ENCODE measurements around the gene ADCY2.

The ADCY2 gene

DNA sequence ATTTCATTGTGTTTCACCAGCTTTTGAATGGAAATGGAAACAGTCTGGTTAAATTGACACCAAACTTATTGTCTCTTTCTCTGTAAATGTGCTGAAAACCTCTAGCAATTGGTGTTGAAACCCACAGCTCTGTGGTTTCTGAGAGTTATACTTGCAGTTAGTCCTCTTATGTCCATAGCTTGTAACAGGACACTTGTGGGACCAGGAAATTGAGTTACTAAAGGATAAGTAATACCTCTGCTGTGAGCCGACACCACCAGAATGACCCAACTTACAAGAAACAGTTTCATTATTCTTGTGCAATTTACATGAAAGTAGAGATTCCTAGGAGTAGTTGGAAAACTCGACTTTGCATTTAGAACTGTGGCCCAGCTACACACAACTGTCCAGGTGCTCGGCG lies 263.5 kb downstream of the ADCY2 start:
- H4K8ac ChIP-seq (ENCODE audit: low read depth, low read length) = no peak overlapping the region
- H3K79me1 ChIP-seq (ENCODE audit: low read length) = peaks cover 4% of the 10 kb centered on the region
- H3K79me2 ChIP-seq (ENCODE audit: control insufficient read depth, insufficient read depth, low read length) = peaks cover 3% of the 10 kb centered on the region
- no peak overlapping the region for H2BK120ac ChIP-seq (ENCODE audit: low read depth, low read length)
- no peak overlapping the region for H3K27ac ChIP-seq (ENCODE audit: low read depth, low read length)
- no peak overlapping the region for H3K4me2 ChIP-seq (ENCODE audit: low read length)
- no peak overlapping the region for H3K23ac ChIP-seq (ENCODE audit: low read length)
- DNase-seq = no peak
- H3K18ac ChIP-seq (ENCODE audit: low read length) = no peak overlapping the region
- no peak overlapping the region for H2AK5ac ChIP-seq (ENCODE audit: low read length)
- no peaks in the 10 kb centered on the region for H3K36me3 ChIP-seq (ENCODE audit: control insufficient read depth, insufficient read depth, low read length)
- H3K27me3 ChIP-seq (ENCODE audit: insufficient read depth, low read length, poor library complexity) = no peaks in the 10 kb centered on the region
- H3K9ac ChIP-seq (ENCODE audit: low read length) = no peak overlapping the region
- no peak overlapping the region for H3K56ac ChIP-seq (ENCODE audit: low read length)
- H2BK15ac ChIP-seq (replicated peaks; ENCODE audit: low read depth) = no peak overlapping the region
- H3K4me1 ChIP-seq (ENCODE audit: control insufficient read depth, low read depth, low read length) = no peaks in the 10 kb centered on the region
- H4K5ac ChIP-seq (ENCODE audit: low read length) = no peak overlapping the region
- WGBS (ENCODE audit: extremely low coverage, insufficient coverage, low lambda C conversion rate) = no CpG with 5 or more reads among the region's 4 CpGs
- H3K4me3 ChIP-seq (ENCODE audit: low read length) = no peak overlapping the region
- no peak overlapping the region for H2BK5ac ChIP-seq (ENCODE audit: low read length)
- H3K4ac ChIP-seq (ENCODE audit: low read depth, low read length) = no peak overlapping the region

DNA sequence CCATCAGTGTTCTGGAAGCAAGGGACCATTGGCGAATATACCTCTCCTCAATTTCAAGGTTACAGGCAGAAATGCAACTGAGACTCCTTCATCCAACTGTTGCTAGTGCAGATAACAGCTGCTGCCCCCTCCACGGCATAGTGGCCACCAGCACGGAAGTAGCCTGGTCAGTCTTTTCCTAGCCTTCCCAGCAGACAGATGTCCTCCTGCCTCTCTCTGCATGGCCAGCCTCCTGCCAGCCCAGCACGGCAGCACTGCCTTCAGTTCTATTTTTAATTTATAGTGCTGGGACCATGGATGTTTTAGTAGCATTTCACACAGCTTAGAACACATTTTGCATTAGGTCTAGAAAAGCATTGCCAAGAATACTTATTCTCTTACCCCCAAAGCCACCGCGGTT lies 266.4 kb downstream of the ADCY2 start:
- Histone ChIP-seq H4K8ac (ENCODE audit: low read depth, low read length) (no peak overlapping the region), H3K27me3 (ENCODE audit: insufficient read depth, low read length, poor library complexity) (no peaks in the 10 kb centered on the region), H3K79me2 (ENCODE audit: control insufficient read depth, insufficient read depth, low read length) (no peaks in the 10 kb centered on the region), H3K27ac (ENCODE audit: low read depth, low read length) (no peak overlapping the region), H2AK5ac (ENCODE audit: low read length) (no peak overlapping the region), H3K36me3 (ENCODE audit: control insufficient read depth, insufficient read depth, low read length) (no peaks in the 10 kb centered on the region), H3K4me3 (ENCODE audit: low read length) (no peak overlapping the region), H3K79me1 (ENCODE audit: low read length) (peaks cover 2% of the 10 kb centered on the region), H3K56ac (ENCODE audit: low read length) (no peak overlapping the region), H2BK15ac (replicated peaks; ENCODE audit: low read depth) (no peak overlapping the region), H3K4me2 (ENCODE audit: low read length) (no peak overlapping the region), H3K9ac (ENCODE audit: low read length) (no peak overlapping the region), H4K5ac (ENCODE audit: low read length) (no peak overlapping the region), H2BK5ac (ENCODE audit: low read length) (no peak overlapping the region), H3K23ac (ENCODE audit: low read length) (no peak overlapping the region), H3K4me1 (ENCODE audit: control insufficient read depth, low read depth, low read length) (no peaks in the 10 kb centered on the region), H2BK120ac (ENCODE audit: low read depth, low read length) (no peak overlapping the region), H3K18ac (ENCODE audit: low read length) (no peak overlapping the region), H3K4ac (ENCODE audit: low read depth, low read length) (no peak overlapping the region)
- no peak for DNase-seq
- WGBS (ENCODE audit: extremely low coverage, insufficient coverage, low lambda C conversion rate) = no CpG with 5 or more reads among the region's 6 CpGs

- Histone ChIP-seq H3K36me3 (ENCODE audit: control insufficient read depth, insufficient read depth, low read length) (no peaks in the 10 kb centered on the region), H3K4me2 (ENCODE audit: low read length) (no peak overlapping the region), H3K18ac (ENCODE audit: low read length) (no peak overlapping the region), H4K5ac (ENCODE audit: low read length) (no peak overlapping the region), H3K56ac (ENCODE audit: low read length) (no peak overlapping the region), H2BK15ac (replicated peaks; ENCODE audit: low read depth) (no peak overlapping the region), H3K4ac (ENCODE audit: low read depth, low read length) (no peak overlapping the region), H3K9ac (ENCODE audit: low read length) (no peak overlapping the region), H3K4me3 (ENCODE audit: low read length) (no peak overlapping the region), H4K8ac (ENCODE audit: low read depth, low read length) (no peak overlapping the region), H2BK120ac (ENCODE audit: low read depth, low read length) (no peak overlapping the region), H3K79me1 (ENCODE audit: low read length) (peaks cover 2% of the 10 kb centered on the region), H2AK5ac (ENCODE audit: low read length) (no peak overlapping the region), H3K23ac (ENCODE audit: low read length) (no peak overlapping the region), H3K27me3 (ENCODE audit: insufficient read depth, low read length, poor library complexity) (no peaks in the 10 kb centered on the region), H3K4me1 (ENCODE audit: control insufficient read depth, low read depth, low read length) (no peaks in the 10 kb centered on the region), H2BK5ac (ENCODE audit: low read length) (no peak overlapping the region), H3K79me2 (ENCODE audit: control insufficient read depth, insufficient read depth, low read length) (no peaks in the 10 kb centered on the region), H3K27ac (ENCODE audit: low read depth, low read length) (no peak overlapping the region)
- no peak for DNase-seq
- no CpG with 5 or more reads among the region's 3 CpGs for WGBS (ENCODE audit: extremely low coverage, insufficient coverage, low lambda C conversion rate)
These were observed 267.9 kb downstream of the ADCY2 start for GRCh38 chr5:7663808-7664207.

DNA sequence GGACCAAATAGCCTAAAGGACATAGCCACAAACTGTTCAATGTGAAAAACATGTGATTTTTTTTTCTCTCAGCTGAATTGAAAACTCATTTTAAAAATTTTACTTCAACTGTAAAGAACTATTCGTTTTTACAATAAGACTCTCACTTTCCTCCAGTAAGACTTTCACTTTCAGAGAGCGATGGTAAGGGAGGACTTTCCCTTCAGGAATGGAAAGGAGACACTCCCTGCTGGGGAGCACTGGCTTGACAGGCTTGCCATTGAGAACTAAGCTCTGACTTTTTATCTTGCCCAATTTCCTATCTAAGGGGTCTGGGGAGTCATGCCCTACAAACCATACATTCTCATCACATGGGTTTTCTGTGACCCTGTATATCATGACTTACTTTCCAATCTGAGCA lies 268.3 kb downstream of the ADCY2 start:
- no peak overlapping the region for H3K4ac ChIP-seq (ENCODE audit: low read depth, low read length)
- H2BK120ac ChIP-seq (ENCODE audit: low read depth, low read length) = no peak overlapping the region
- H3K4me1 ChIP-seq (ENCODE audit: control insufficient read depth, low read depth, low read length) = no peaks in the 10 kb centered on the region
- H3K9ac ChIP-seq (ENCODE audit: low read length) = no peak overlapping the region
- peaks cover 3% of the 10 kb centered on the region for H3K79me1 ChIP-seq (ENCODE audit: low read length)
- DNase-seq = no peak
- no peaks in the 10 kb centered on the region for H3K79me2 ChIP-seq (ENCODE audit: control insufficient read depth, insufficient read depth, low read length)
- H3K27me3 ChIP-seq (ENCODE audit: insufficient read depth, low read length, poor library complexity) = no peaks in the 10 kb centered on the region
- no peak overlapping the region for H3K4me2 ChIP-seq (ENCODE audit: low read length)
- no peak overlapping the region for H3K23ac ChIP-seq (ENCODE audit: low read length)
- H2BK15ac ChIP-seq (replicated peaks; ENCODE audit: low read depth) = no peak overlapping the region
- H4K8ac ChIP-seq (ENCODE audit: low read depth, low read length) = no peak overlapping the region
- H3K4me3 ChIP-seq (ENCODE audit: low read length) = no peak overlapping the region
- no peak overlapping the region for H3K56ac ChIP-seq (ENCODE audit: low read length)
- no CpG with 5 or more reads among the region's 2 CpGs for WGBS (ENCODE audit: extremely low coverage, insufficient coverage, low lambda C conversion rate)
- no peak overlapping the region for H2AK5ac ChIP-seq (ENCODE audit: low read length)
- no peaks in the 10 kb centered on the region for H3K36me3 ChIP-seq (ENCODE audit: control insufficient read depth, insufficient read depth, low read length)
- H2BK5ac ChIP-seq (ENCODE audit: low read length) = no peak overlapping the region
- no peak overlapping the region for H4K5ac ChIP-seq (ENCODE audit: low read length)
- H3K18ac ChIP-seq (ENCODE audit: low read length) = no peak overlapping the region
- H3K27ac ChIP-seq (ENCODE audit: low read depth, low read length) = no peak overlapping the region

DNA sequence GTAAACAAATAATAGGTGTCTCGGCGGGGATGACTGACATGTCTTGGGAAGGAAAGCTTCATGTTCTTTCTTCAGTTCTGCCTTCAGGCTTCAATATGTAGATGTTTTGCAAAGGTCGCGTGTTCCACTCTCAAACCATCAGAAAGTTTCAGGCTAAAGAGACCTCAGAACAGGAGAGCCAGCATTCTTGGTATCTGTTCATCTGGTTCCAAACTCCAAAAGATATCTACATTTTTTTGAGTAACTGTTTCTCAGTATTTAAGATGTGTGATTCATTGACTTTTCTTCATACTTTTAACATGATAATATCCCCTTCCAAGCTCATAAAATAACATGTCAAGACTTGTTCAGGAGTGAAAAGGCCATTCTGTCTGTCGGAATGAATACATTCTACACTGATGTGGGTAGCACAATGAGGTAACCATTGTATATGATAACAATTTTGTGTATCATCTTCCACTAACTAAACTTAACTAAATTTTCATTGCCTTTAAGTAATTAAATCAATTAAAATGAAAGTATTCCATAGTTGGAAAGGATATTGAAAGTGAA lies 271.4 kb downstream of the ADCY2 start:
- no peak overlapping the region for H3K4me2 ChIP-seq (ENCODE audit: low read length)
- no peak overlapping the region for H4K8ac ChIP-seq (ENCODE audit: low read depth, low read length)
- no peak overlapping the region for H3K4me3 ChIP-seq (ENCODE audit: low read length)
- no peak overlapping the region for H2BK5ac ChIP-seq (ENCODE audit: low read length)
- no peak overlapping the region for H2BK15ac ChIP-seq (replicated peaks; ENCODE audit: low read depth)
- H3K18ac ChIP-seq (ENCODE audit: low read length) = no peak overlapping the region
- no peak overlapping the region for H3K4ac ChIP-seq (ENCODE audit: low read depth, low read length)
- H3K9ac ChIP-seq (ENCODE audit: low read length) = no peak overlapping the region
- WGBS (ENCODE audit: extremely low coverage, insufficient coverage, low lambda C conversion rate) = no CpG with 5 or more reads among the region's 5 CpGs
- no peak overlapping the region for H3K56ac ChIP-seq (ENCODE audit: low read length)
- H3K27me3 ChIP-seq (ENCODE audit: insufficient read depth, low read length, poor library complexity) = no peaks in the 10 kb centered on the region
- no peak overlapping the region for H2AK5ac ChIP-seq (ENCODE audit: low read length)
- no peak overlapping the region for H3K27ac ChIP-seq (ENCODE audit: low read depth, low read length)
- H3K79me1 ChIP-seq (ENCODE audit: low read length) = peaks cover 5% of the 10 kb centered on the region
- no peak overlapping the region for H4K5ac ChIP-seq (ENCODE audit: low read length)
- DNase-seq = no peak
- no peak overlapping the region for H3K23ac ChIP-seq (ENCODE audit: low read length)
- no peaks in the 10 kb centered on the region for H3K4me1 ChIP-seq (ENCODE audit: control insufficient read depth, low read depth, low read length)
- no peaks in the 10 kb centered on the region for H3K36me3 ChIP-seq (ENCODE audit: control insufficient read depth, insufficient read depth, low read length)
- no peak overlapping the region for H2BK120ac ChIP-seq (ENCODE audit: low read depth, low read length)
- H3K79me2 ChIP-seq (ENCODE audit: control insufficient read depth, insufficient read depth, low read length) = no peaks in the 10 kb centered on the region

DNA sequence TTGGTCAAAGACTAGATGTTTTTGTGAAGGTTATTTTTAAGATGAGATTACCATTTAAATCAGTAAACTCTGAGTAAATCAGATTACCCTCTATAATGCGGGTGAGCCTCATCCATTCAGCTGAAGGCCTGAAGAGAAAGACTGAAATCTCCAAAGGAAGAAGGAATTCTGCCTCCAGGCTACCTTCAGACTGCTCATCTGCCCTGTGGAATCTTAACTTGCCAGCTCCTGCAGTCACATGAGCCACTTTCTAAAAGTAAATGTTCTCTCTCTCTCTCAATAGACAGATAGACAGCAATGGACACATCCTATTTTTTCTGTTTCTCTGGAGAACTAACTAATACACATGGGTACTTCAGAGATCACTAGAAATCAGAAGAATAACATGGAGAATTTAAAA lies 272.2 kb downstream of the ADCY2 start:
- no peak overlapping the region for H3K27ac ChIP-seq (ENCODE audit: low read depth, low read length)

More for the DNA sequence above, 272.2 kb downstream of the ADCY2 start:
- H3K9ac ChIP-seq (ENCODE audit: low read length) = no peak overlapping the region
- no peak overlapping the region for H2BK120ac ChIP-seq (ENCODE audit: low read depth, low read length)
- H3K79me2 ChIP-seq (ENCODE audit: control insufficient read depth, insufficient read depth, low read length) = no peaks in the 10 kb centered on the region
- no peak overlapping the region for H4K5ac ChIP-seq (ENCODE audit: low read length)
- H4K8ac ChIP-seq (ENCODE audit: low read depth, low read length) = no peak overlapping the region
- DNase-seq = peak; percentile 47
- no peak overlapping the region for H3K4me3 ChIP-seq (ENCODE audit: low read length)
- no CpG with 5 or more reads among the region's 1 CpG for WGBS (ENCODE audit: extremely low coverage, insufficient coverage, low lambda C conversion rate)
- no peak overlapping the region for H2BK15ac ChIP-seq (replicated peaks; ENCODE audit: low read depth)
- peaks cover 6% of the 10 kb centered on the region for H3K79me1 ChIP-seq (ENCODE audit: low read length)
- H3K18ac ChIP-seq (ENCODE audit: low read length) = no peak overlapping the region
- no peaks in the 10 kb centered on the region for H3K27me3 ChIP-seq (ENCODE audit: insufficient read depth, low read length, poor library complexity)
- H2BK5ac ChIP-seq (ENCODE audit: low read length) = no peak overlapping the region
- no peaks in the 10 kb centered on the region for H3K36me3 ChIP-seq (ENCODE audit: control insufficient read depth, insufficient read depth, low read length)
- H3K4me2 ChIP-seq (ENCODE audit: low read length) = no peak overlapping the region
- no peak overlapping the region for H3K4ac ChIP-seq (ENCODE audit: low read depth, low read length)
- H2AK5ac ChIP-seq (ENCODE audit: low read length) = no peak overlapping the region
- no peak overlapping the region for H3K56ac ChIP-seq (ENCODE audit: low read length)
- H3K23ac ChIP-seq (ENCODE audit: low read length) = no peak overlapping the region
- H3K4me1 ChIP-seq (ENCODE audit: control insufficient read depth, low read depth, low read length) = no peaks in the 10 kb centered on the region

Measured in mesendoderm (in vitro differentiated cells).